ENCODE data around the gene ANKMY1. TPM values are rescaled to one million over a fixed set of nuclear protein-coding genes. Genes with fewer than 3 reads are reported as not detected.

The ANKMY1 gene
- total and polyA plus RNA-seq, 2 of the 8 experiments (the other 6 are each of a cell fraction or from before 2014, with no cell fraction given), result 4.5 to 4.8 TPM

GRCh38 chr2:240456447-240457222 lies 101.2 kb downstream of the ANKMY1 start:
- Histone ChIP-seq H2BK5ac (ENCODE audit: low read depth, low read length) (no peak overlapping the region; the same call in 1 of the 2 replicates), H4K20me1 (replicated peaks in 1 of 2; ENCODE audit: control insufficient read depth in 1 of 2, insufficient read depth in 2 of 2, low read length in 2 of 2) (peaks cover 34 to 39% of the 10 kb centered on the region in 2 experiments), H3K4me3 (ENCODE audit: extremely low read depth in 1 of 4, insufficient read depth in 2 of 4, low read depth in 3 of 4, low read length in 4 of 4) (peak overlapping the region in 1 of 4 experiments; percentile 54; a peak in 2 of 8 replicates), H4K91ac (replicated peaks; ENCODE audit: insufficient read length, low read length) (peak overlapping the region; percentile 74), H3K9ac (replicated peaks in 1 of 4; ENCODE audit: extremely low read depth in 1 of 4, low read depth in 3 of 4, low read length in 3 of 4) (no peak overlapping the region), H3K56ac (replicated peaks; ENCODE audit: insufficient read length, low read depth, low read length) (no peak overlapping the region), H2BK120ac (replicated peaks; ENCODE audit: low read depth, low read length) (no peak overlapping the region), H4K5ac (ENCODE audit: insufficient read length, low read depth, low read length) (no peak overlapping the region), H3K23me2 (ENCODE audit: low read depth, low read length) (peaks cover 7% of the 10 kb centered on the region; the same call in 1 of the 2 replicates), H2BK15ac (ENCODE audit: low read length) (peak overlapping the region; percentile 61; the same call in 1 of the 2 replicates), H3K4me1 (replicated peaks in 1 of 4; ENCODE audit: control insufficient read depth in 3 of 4, insufficient read depth in 4 of 4, low read length in 3 of 4) (peaks cover 2 to 65% (median 41%) of the 10 kb centered on the region in 4 experiments), H2BK12ac (ENCODE audit: low read depth, low read length) (peak overlapping the region; percentile 80; the same call in 1 of the 2 replicates), H3K79me1 (ENCODE audit: low read depth, low read length) (no peaks in the 10 kb centered on the region; the same call in 1 of the 2 replicates), H3K23ac (ENCODE audit: insufficient read length) (no peak overlapping the region), H4K8ac (ENCODE audit: extremely low read depth, insufficient read depth, low read length) (no peak overlapping the region; the same call in 1 of the 2 replicates), H3K9me3 (ENCODE audit: insufficient read depth in 2 of 2, low read depth in 1 of 2, low read length in 1 of 2) (no peaks in the 10 kb centered on the region), H3K18ac (ENCODE audit: extremely low read depth, low read length) (peak overlapping the region; percentile 60), H2AK5ac (ENCODE audit: low read depth, low read length) (peak overlapping the region; percentile 75; the same call in 1 of the 2 replicates), H3K4ac (replicated peaks; ENCODE audit: insufficient read length, low read depth, low read length) (no peak overlapping the region), H3K79me2 (ENCODE audit: control insufficient read depth in 1 of 2, insufficient read depth in 2 of 2, low read length in 2 of 2) (no peaks in the 10 kb centered on the region), H3K14ac (ENCODE audit: insufficient read length) (no peak overlapping the region), H3K27ac (ENCODE audit: low read depth, low read length) (no peak overlapping the region), H3K36me3 (ENCODE audit: control insufficient read depth in 2 of 4, insufficient read depth in 4 of 4, low read length in 3 of 4) (no peaks in the 10 kb centered on the region; a peak in 1 of 8 replicates), H3K27me3 (replicated peaks in 1 of 4; ENCODE audit: control insufficient read depth in 3 of 4, extremely low read depth in 1 of 4, insufficient read depth in 3 of 4, low read length in 3 of 4) (peaks cover 15 to 32% (median 27%) of the 10 kb centered on the region in 4 experiments), H3K4me2 (ENCODE audit: insufficient read depth in 1 of 2, low read depth in 2 of 2, low read length in 2 of 2) (peak overlapping the region; percentile 43 to 71), H2BK20ac (ENCODE audit: low read length) (no peak overlapping the region; the same call in 1 of the 2 replicates), H2AFZ (ENCODE audit: low read length) (no peak overlapping the region)
- ChIA-PET POLR2A (ENCODE audit: partially characterized antibody) (interaction anchor here (2.8 kb wide), 1 partner anchor 20 kb away, joined by 12 read pairs; the partner anchor contains the start of gene GPC1), CTCF (ENCODE audit: partially characterized antibody) (interaction anchor here (1.3 to 2.7 kb wide), 2 partner anchors 18 to 123 kb away, joined by 4 to 13 read pairs; no protein-coding TSS in a partner anchor)
- DNase-seq (ENCODE audit: low read depth in 1 of 2, low spot score in 2 of 2) (no peak), FAIRE-seq (no peak)
- 60% methylated on average over 16 of the region's 17 CpGs; no CpG with 5 or more reads in 1 of the 2 experiments for WGBS, 2 experiments (ENCODE audit: extremely low coverage in 1 of 2, insufficient coverage in 1 of 2, insufficient read length in 1 of 2, insufficient replicate concordance in 2 of 2, low coverage in 1 of 2, low lambda C conversion rate in 2 of 2, missing lambda C conversion rate in 1 of 2)
- TF ChIP-seq KDM5A (IDR thresholded peaks at IDR 0.05; ENCODE audit: low read length) (no peak), ASH2L (IDR thresholded peaks at IDR 0.05; ENCODE audit: low read length) (no peak)
